Activated CD8-positive, alpha-beta memory T cell treated with anti-CD3 and anti-CD28 coated beads for 36 hours (primary cell): Measurements from ENCODE around the gene TAS2R19. TPM values are rescaled to one million over a fixed set of nuclear protein-coding genes. Genes with fewer than 3 reads are reported as not detected.
"Not testable (repeated sequence)": the region's sequence is repeated elsewhere in the genome, so short reads cannot be mapped to it uniquely, and the experiment has no call there.

Experiments
- CTCF ChIA-PET: fragments of 350-600 bp; sonication (Branson Sonifier 250); formaldehyde crosslinking; loops from one replicate; lab custom pipeline; 2021; ENCODE audit warnings: antibody characterized with exemption; lab: Charles Lee
- POLR2A ChIA-PET: fragments of 350-600 bp; sonication (Branson Sonifier 250); formaldehyde crosslinking; loops from one replicate; lab custom pipeline; 2021; ENCODE audit warnings: antibody characterized with exemption; lab: Charles Lee
- total RNA-seq, 2 experiments: library from RNA; stranded (reverse); gene quantifications; one replicate each; pipeline ENCODE4 v1.2.3, GENCODE V29; 2021

The TAS2R19 gene
- 1 to 10 TPM in 1 of 2 experiments, under 1 TPM in 1; 0.80 to 1.1 TPM for total RNA-seq

- POLR2A ChIA-PET, result no interaction called here
These were observed at the start of gene TAS2R19 for GRCh38 chr12:11022520-11022919. Gene TAS2R19, minus strand, starts transcription at chr12:11022620. Its CDS starts 49 bp downstream, at chr12:11022571.

DNA sequence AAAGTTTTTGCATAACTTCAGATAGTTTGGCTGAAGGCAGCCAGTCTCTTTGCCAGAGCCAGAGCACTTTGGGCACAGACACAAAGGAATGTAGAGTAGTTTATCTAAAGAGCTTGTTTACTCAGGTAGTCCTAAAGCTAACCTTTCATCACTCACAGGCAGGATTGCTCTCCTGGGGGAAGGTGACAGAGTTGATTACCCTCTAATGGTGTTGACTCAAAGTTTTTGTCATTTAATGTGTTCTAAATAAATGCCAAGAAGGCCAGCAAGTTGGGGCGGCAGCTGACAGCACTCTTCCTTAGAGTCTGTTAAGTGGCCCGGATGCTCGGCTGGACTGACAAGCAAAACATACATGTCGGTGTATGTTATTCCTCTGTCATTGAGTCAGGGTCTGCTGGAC, 49.0 kb upstream of the TAS2R19 start:
- POLR2A ChIA-PET, result no interaction called here

More at GRCh38 chr12:11022520-11022919, at the start of gene TAS2R19:
- CTCF ChIA-PET, result no interaction called here

DNA sequence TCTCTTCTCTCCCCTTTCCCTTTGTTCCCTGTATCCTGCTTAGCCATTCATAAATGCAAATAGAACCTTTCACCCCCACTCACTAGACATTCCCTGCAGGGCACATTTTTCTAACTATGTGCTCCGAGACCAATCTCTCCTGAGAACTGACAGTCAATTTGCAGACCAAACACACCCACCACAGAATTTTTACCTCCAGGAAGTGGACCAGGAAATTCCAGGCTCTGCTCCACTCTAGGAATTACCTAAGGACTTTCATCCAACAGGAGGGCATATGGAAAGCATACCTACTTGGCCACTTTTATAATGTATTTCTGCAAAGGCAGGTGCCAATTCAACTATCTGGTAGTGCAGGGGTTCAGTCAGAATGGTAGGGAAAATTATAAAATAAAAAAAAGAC, 48.6 kb upstream of the TAS2R19 start:
- ChIA-PET CTCF (no interaction called here), POLR2A (no interaction called here)

More for the DNA sequence above, 49.0 kb upstream of the TAS2R19 start:
- CTCF ChIA-PET, result no interaction called here

DNA sequence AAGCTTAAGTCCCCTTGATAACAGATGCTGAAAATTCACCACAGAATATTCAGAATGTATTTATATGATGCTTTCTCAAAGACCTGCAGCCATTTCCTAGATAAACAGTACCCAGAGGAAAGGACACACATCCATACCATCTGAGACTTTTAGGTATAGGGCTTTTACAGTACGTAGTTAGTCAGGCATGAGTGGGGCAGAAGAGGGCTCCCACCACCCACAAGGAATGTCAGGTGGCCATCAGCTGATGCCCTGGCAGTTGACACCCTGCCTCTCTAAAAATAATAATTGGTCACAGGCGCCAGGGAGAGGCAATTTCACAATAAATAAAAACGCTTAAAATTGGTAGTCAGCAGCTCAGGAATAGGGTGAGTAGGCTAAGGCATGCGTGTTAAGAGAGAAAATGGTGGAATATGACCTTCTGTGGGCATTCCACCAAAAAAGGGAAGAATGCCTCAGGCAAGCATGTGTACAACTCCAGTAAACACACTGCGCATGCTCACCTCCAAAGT, 47.5 kb upstream of the TAS2R19 start:
- CTCF ChIA-PET, result no interaction called here
- POLR2A ChIA-PET, result no interaction called here

DNA sequence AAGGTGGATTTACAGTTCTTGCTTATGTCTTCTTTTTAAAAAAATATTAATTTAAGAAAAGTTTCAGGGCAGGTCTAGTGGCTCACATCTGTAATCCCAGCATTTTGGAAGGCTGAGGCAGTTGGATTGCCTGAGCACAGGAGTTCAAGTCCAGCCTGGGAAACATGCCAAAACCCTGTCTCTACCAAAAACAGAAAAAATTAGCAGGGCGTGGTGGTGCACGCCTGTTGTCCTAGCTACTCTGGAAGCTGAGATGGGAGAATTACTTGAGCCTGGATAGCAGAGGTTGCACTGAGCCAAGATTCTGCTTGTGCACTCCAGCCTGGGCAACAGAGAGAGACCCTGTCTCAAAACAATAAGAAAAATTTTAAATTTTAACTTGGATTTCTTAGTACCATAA, 45.1 kb upstream of the TAS2R19 start:
- ChIA-PET POLR2A (no interaction called here), CTCF (no interaction called here)

- POLR2A ChIA-PET, CTCF ChIA-PET: not testable (repeated sequence)
These were observed 39.8 kb upstream of the TAS2R19 start, which contains the start of gene TAS2R46 for GRCh38 chr12:11062194-11062593. Gene TAS2R46, minus strand, starts transcription at chr12:11062294. Its CDS starts 0 bp downstream, at chr12:11062294.

DNA sequence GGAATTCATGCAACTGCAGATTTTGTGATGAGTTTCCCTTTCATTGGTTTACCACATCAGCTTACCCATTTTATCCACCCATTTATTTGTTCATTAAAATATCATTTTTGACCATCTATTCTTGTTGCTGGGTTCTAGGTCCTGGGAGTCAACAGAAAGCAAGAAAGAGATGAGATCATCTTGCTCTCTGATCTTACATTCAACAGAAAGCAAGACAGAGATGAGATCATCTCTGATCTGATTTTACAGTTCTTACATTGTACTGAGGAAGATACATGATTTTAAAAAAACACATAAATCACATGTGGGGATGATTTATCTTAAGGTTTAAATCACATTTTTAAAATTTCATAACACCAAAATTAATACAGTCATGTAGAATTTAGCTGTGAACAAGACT, 37.4 kb upstream of the TAS2R19 start:
- POLR2A ChIA-PET, result no interaction called here
- CTCF ChIA-PET, result no interaction called here

DNA sequence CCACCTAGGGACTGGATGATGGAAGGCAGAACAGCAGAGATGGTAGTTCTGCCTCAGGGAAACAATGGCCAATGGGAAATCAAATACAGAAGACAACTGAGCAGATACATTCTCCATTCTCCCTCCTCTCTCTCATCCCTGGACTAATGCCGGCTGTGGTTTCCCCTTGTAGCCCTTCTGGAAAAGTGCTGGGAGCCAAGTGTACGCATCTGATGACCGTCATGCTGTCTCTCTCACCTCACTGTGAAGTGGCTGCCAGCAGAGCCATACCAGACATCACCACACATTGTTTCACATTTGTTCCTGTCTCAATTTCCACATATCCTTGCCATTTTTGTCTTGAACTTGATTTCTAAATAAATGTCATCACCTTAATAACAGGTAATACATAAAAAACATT, 36.6 kb upstream of the TAS2R19 start:
- CTCF ChIA-PET, result no interaction called here
- POLR2A ChIA-PET, result no interaction called here

DNA sequence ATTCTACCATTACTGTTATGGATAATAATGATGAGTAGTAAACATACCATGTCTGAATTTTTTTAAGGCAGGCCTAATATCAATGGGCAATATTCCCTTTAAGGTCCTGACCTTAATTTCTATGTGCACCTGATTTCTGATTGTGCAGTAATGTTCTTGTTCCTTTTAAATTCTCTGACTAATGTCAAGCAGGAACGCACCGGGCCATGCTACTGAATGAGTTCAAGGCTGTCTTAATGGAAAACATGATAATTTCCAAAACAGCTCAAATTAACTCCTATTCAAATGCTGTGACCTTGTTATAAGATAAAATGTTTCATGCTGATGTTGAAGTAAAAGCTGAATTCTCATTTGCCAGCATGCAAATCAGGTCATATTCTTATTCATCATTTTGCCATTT, 32.9 kb upstream of the TAS2R19 start:
- POLR2A ChIA-PET, result no interaction called here

GRCh38 chr12:11049806-11050531, 27.5 kb upstream of the TAS2R19 start:
- CTCF ChIA-PET, POLR2A ChIA-PET: not testable (repeated sequence)

More for the DNA sequence above, 32.9 kb upstream of the TAS2R19 start:
- CTCF ChIA-PET, result no interaction called here

DNA sequence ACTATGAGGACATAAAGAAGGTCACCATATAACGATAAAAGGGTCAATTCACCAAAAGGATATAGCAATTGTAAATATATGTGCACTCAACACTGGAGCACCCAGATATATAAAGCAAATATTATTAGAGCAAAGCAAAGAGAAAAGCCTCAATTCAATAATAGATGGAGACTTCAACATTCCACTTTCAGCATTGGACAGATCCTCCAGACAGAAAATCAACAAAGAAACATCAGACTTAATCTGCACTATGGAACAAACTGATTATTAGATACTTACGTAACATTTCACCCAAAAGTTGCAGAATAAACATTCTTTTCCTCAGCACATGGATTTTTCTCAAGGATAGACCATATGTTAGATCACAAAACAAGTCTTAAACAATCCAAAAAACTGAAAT, 18.9 kb upstream of the TAS2R19 start:
- CTCF ChIA-PET, POLR2A ChIA-PET: not testable (repeated sequence)

DNA sequence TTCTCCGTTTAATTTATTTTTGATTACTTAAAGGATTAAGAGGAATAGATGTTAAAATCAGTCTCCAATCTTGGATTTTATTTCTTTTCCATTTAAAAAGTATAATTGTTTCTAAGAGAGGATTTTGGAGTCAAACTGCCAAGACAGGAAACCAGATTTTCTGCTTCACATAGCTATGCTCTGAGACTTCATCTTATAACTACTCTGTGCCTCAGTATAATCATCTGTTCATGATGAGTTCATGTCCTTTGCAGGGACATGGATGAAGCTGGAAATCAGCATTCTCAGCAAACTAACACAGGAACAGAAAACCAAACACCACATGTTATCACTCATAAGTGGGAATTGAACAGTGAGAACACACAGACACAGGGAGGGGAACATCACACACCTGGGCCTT, 17.7 kb upstream of the TAS2R19 start:
- POLR2A ChIA-PET, result no interaction called here
- CTCF ChIA-PET, result no interaction called here

DNA sequence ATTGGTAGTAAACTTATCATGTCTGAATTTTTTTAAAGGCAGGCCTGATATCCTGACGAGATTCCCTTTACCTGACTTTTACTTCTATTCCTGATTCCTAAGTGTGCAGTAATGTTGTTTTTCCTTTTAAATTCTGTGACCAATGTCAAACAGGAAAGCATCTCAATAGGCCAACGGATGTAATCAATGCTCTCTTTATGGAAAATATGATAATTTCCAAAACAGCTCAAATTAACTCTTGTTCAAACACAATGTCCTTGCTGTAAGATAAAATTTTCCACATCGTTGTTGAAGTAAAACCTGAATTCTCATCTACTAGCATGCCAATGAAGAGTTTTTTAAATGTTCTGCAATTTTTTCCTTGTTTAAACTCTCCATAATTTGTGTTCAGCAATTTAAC, 16.8 kb upstream of the TAS2R19 start:
- ChIA-PET POLR2A (no interaction called here), CTCF (no interaction called here)

DNA sequence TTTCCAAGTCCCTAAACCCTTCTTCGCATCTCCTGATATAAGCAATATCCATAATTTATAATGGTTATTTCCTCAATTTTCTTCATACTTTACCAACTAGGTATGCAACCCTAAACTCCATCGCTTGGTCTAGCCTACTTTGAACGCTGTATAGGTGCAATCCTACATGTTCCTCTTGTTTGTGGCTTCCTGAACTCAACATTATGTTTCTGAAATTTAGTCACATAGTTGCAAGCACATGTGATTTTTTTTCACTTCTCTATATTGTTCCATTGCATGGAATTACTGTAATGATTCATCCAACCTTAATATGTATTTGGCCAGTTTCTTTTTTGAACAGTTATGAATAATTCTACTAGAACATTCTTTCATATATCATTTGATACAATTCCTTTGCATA, 11.5 kb upstream of the TAS2R19 start:
- POLR2A ChIA-PET, CTCF ChIA-PET: not testable (repeated sequence)

GRCh38 chr12:11031307-11031706, 8.9 kb upstream of the TAS2R19 start, which contains the start of gene TAS2R31:
Gene TAS2R31, minus strand, starts transcription at chr12:11031407. Its CDS starts 72 bp downstream, at chr12:11031335.
- ChIA-PET POLR2A (no interaction called here), CTCF (no interaction called here)

DNA sequence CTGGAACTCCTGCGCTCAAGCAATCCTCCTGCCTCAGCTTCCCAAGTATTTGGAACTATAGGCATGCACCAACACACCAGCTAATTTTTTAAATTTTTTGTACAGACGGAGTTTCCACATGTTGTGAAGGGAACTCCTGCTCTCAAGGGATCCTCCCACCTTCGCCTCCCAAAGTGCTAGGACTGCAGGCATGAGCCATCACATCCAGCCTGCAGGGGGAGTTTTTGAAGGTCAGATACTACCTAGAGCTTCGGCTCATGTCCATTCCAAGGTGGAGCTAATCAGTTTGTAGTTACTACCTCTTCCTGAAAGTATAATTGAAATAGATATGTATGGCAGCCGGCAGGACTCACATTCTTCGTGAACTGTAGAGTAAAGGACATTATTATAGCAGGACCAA, 3.7 kb upstream of the TAS2R19 start:
- CTCF ChIA-PET, result no interaction called here
- POLR2A ChIA-PET, result no interaction called here

GRCh38 chr12:11023387-11023786, 967 bp upstream of the TAS2R19 start:
- ChIA-PET POLR2A (no interaction called here), CTCF (no interaction called here)

DNA sequence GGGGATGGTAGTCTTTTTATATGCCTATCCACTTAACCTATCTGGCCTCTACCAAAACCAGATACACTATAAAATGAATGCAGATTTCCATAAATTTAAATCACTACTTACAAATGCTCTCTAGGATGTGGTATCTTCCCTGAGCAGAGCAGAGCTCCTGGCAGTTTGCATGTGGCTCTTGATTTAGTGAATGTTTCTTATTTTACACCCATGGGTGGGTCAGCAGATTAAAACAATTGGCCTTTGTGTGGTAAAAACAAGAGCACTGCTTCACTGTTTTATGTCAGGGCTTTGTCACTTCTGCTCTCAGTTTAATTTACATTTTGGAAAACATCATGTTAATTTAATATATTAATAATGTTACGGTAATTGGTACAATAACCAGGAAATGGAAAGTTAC, 5.5 kb downstream of the TAS2R19 start:
- POLR2A ChIA-PET, result no interaction called here
- CTCF ChIA-PET, result no interaction called here

DNA sequence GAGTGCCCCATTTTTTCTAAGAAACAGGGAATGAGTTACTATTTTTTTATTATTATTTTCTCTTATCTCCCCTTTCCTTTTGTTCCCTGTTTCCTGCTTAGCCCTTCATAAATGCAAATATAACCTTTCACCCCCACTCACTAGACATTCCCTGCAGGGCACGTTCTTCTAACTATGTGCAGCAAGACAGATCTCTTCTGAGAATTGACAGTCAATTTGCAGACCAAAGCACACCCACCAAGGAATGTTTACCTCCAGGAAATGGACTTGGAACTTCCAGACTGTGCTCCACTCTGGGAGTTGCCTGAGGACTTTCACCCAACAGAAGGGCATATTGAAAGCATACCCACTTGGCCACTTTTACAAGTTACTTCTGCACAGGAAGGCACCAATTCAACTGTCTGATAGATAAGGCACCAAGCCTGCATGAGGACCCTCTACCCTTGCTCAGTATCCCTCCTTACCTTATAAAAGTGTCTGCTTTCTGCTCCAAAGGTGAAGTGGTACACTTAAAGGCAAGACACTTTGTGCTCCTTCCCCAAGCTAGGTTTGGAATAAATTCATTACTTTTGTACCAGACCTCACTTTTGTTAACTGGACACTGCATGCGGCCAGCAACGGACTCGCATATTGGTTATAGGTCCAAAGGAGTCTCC, 6.5 kb downstream of the TAS2R19 start:
- CTCF ChIA-PET, result no interaction called here
- POLR2A ChIA-PET, result no interaction called here

GRCh38 chr12:11014234-11014633, 8.2 kb downstream of the TAS2R19 start:
- POLR2A ChIA-PET, result no interaction called here
- CTCF ChIA-PET, result no interaction called here

- ChIA-PET CTCF (no interaction called here), POLR2A (no interaction called here)
These were observed 14.8 kb downstream of the TAS2R19 start for GRCh38 chr12:11007608-11008007.
